Measurements from ENCODE around the gene IFT122. TPM values are rescaled to one million over a fixed set of nuclear protein-coding genes. Genes with fewer than 3 reads are reported as not detected.

Gene IFT122
- total and polyA plus RNA-seq, 2 donors from 2014 or later: 18.4 to 59.2 TPM

DNA sequence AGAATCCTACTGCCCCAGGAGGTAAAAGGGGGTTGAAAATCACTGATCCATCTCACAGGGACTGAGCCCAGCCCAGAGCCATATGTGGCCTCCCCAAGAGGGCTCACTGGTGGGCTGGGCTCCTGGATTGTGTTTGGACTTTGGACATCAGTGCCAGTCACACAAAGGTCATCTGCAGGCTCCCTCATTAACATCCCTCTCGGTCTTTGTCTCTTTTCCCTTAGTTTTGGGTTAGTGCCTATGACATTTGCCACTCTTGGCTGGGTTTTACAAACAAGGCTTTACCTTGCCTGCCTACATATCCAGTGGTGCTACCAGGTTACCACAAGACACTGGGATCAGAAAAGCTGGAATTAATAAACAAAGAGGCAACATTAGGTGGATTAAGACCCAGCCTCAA, 27.9 kb downstream of the IFT122 start:
- FAIRE-seq (no peak), DNase-seq (no peak)
- no peak overlapping the region for H3K4me3 ChIP-seq (ENCODE audit: low read length in 3 of 3)
- H3K27me3 ChIP-seq (ENCODE audit: control insufficient read depth, insufficient read depth, low read length): no peaks in the 10 kb centered on the region
- H3K27ac ChIP-seq (ENCODE audit: low read depth in 2 of 2, low read length in 2 of 2): no peak overlapping the region
- H3K36me3 ChIP-seq (ENCODE audit: control insufficient read depth in 2 of 3, insufficient read depth in 3 of 3, low read length in 3 of 3): peaks cover 2 to 14% (median 12%) of the 10 kb centered on the region in 3 donors
- no peak overlapping the region for H3K9ac ChIP-seq (ENCODE audit: low read length in 3 of 3)
- intact Hi-C loops (cut with DNase I): no loop called here
- TF ChIP-seq CTCF (IDR thresholded peaks at IDR 0.05; ENCODE audit: borderline replicate concordance, extremely low read depth, insufficient read depth): no peak
- H3K9me3 ChIP-seq (ENCODE audit: control insufficient read depth in 2 of 3, insufficient read depth in 1 of 3, low read length in 3 of 3): no peaks in the 10 kb centered on the region
- peaks cover 0 to 4% (median 0%) of the 10 kb centered on the region in 3 donors for H3K4me1 ChIP-seq (ENCODE audit: control insufficient read depth in 2 of 3, insufficient read depth in 2 of 3, low read depth in 1 of 3, low read length in 3 of 3)

DNA sequence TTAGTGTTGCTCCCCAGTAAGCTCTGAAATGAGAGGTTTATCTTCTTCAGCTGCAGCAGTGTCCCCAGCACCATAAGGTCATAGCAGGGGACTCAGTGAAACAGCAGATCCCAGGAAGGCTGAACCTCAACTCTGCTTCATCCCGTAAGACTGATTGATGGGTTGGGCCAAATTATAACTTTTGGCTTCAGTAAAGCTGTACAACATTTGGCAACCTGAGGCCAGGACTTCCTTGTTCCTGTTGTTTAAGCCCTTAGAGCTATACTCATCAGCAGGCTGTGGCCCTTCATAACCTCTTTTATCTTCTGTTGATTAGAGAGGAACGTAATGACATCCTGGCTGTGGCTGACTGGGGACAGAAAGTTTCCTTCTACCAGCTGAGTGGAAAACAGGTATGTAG, 29.0 kb downstream of the IFT122 start:
- no peak overlapping the region for H3K27ac ChIP-seq (ENCODE audit: low read depth in 2 of 2, low read length in 2 of 2)
- H3K4me1 ChIP-seq (ENCODE audit: control insufficient read depth in 2 of 3, insufficient read depth in 2 of 3, low read depth in 1 of 3, low read length in 3 of 3): peaks cover 0 to 4% (median 0%) of the 10 kb centered on the region in 3 donors
- no peak for TF ChIP-seq CTCF (IDR thresholded peaks at IDR 0.05; ENCODE audit: borderline replicate concordance, extremely low read depth, insufficient read depth)
- H3K4me3 ChIP-seq (ENCODE audit: low read length in 3 of 3): no peak overlapping the region
- no peak for FAIRE-seq
- no peak overlapping the region for H3K9ac ChIP-seq (ENCODE audit: low read length in 3 of 3)
- no peaks in the 10 kb centered on the region for H3K27me3 ChIP-seq (ENCODE audit: control insufficient read depth, insufficient read depth, low read length)
- no peak for DNase-seq
- intact Hi-C loops (cut with DNase I): no loop called here
- H3K9me3 ChIP-seq (ENCODE audit: control insufficient read depth in 2 of 3, insufficient read depth in 1 of 3, low read length in 3 of 3): no peaks in the 10 kb centered on the region
- H3K36me3 ChIP-seq (ENCODE audit: control insufficient read depth in 2 of 3, insufficient read depth in 3 of 3, low read length in 3 of 3): peaks cover under 1 to 12% (median 8%) of the 10 kb centered on the region in 3 donors

DNA sequence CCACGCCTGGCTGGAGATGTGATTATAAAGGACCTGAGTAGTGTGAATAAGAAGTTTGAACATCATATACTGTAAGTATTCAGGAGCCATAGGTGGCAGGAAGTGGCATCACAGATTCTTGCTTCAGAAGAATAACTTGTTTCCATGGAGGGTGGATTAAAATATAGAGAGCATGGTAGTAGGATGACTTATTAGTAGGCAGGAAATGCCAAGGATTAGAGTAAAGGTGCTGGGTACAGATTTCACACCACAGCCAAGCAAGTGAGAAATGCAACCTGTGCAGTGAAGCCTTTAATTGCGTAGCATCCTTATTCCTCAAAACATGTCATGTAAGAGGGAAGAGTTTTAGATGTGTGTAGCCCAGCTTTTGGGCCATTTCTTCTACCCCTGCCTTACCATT, 30.8 kb downstream of the IFT122 start:
- FAIRE-seq: no peak
- H3K27ac ChIP-seq (ENCODE audit: low read depth in 2 of 2, low read length in 2 of 2): no peak overlapping the region
- TF ChIP-seq CTCF (IDR thresholded peaks at IDR 0.05; ENCODE audit: borderline replicate concordance, extremely low read depth, insufficient read depth): no peak
- H3K9me3 ChIP-seq (ENCODE audit: control insufficient read depth in 2 of 3, insufficient read depth in 1 of 3, low read length in 3 of 3): no peaks in the 10 kb centered on the region
- peaks cover 0 to 4% (median 0%) of the 10 kb centered on the region in 3 donors for H3K4me1 ChIP-seq (ENCODE audit: control insufficient read depth in 2 of 3, insufficient read depth in 2 of 3, low read depth in 1 of 3, low read length in 3 of 3)
- DNase-seq: no peak
- peaks cover 0 to 12% (median 8%) of the 10 kb centered on the region in 3 donors for H3K36me3 ChIP-seq (ENCODE audit: control insufficient read depth in 2 of 3, insufficient read depth in 3 of 3, low read length in 3 of 3)
- H3K9ac ChIP-seq (ENCODE audit: low read length in 3 of 3): no peak overlapping the region
- H3K4me3 ChIP-seq (ENCODE audit: low read length in 3 of 3): no peak overlapping the region
- intact Hi-C loops (cut with DNase I): no loop called here
- H3K27me3 ChIP-seq (ENCODE audit: control insufficient read depth, insufficient read depth, low read length): no peaks in the 10 kb centered on the region
